HUDEP-2 (cell line): Measurements from ENCODE around the gene LGI1.
"Not testable (repeated sequence)": the region's sequence is repeated elsewhere in the genome, so short reads cannot be mapped to it uniquely, and the experiment has no call there.

Experiments
- DNase-seq, 76 experiments: peaks; one replicate each; lab custom pipeline; 2025; ENCODE audit not compliant: unreplicated experiment in 76 of 76; lab: John Stamatoyannopoulos, UW

LGI1 gene

GRCh38 chr10:93799155-93799708 lies 41.5 kb downstream of the LGI1 start:
- no peak for DNase-seq

- DNase-seq = no peak
These were observed 46.5 kb downstream of the LGI1 start for GRCh38 chr10:93804200-93804599.

DNA sequence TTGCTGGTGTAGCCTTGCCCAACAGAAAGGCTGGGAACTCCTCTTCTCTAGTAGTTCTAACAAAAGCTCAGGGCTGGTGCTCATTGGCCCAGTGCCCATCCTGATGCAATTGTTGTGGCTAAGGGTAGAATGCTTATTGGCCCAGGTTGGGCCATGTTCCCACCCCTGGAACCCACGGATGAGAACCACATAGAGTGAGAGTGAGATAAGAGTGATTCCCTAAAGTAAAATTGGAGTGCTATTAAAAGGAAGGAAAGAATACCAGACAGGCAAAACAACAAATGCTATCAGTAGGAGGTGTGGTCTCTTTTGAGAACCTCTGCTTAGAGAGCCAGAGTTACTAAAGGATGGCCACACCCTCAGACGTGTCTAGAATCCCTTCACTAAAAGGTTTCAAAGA lies 49.2 kb downstream of the LGI1 start:
- DNase-seq = peak in 8 of 76 experiments; percentile 2 to 26 (median 14)

GRCh38 chr10:93807371-93807770 lies 49.6 kb downstream of the LGI1 start:
- no peak for DNase-seq

DNA sequence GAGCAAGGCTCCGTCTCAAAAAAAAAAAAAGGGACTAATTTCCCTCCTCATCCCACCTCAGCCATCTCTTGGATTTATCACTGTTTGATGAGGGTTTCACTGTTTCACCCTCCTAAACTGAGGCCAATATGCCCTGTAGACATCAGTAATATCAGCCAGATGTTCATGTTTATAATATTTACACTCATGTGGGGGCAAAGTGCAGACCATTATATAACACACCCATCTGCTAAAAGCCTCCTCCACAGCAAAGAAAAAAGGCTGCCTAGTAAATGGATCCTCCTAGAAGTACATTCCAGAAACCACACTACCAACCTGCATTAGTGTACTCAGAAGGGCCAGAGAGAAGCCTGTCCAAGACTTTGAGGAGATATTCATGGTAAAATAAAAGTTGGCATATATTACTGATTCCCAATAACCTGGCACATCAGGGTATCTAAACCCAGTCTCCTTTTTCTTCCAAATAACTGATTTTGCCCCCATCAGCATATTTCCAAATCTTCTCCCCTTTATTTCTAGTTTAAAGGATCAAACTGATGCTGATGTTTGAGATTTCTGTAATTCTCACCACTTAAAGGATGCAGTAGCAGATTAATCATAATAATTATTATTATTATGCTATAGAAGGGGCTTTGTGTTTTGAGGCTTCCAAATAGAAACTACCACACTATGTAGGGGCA lies 55.1 kb downstream of the LGI1 start:
- DNase-seq = no peak

DNA sequence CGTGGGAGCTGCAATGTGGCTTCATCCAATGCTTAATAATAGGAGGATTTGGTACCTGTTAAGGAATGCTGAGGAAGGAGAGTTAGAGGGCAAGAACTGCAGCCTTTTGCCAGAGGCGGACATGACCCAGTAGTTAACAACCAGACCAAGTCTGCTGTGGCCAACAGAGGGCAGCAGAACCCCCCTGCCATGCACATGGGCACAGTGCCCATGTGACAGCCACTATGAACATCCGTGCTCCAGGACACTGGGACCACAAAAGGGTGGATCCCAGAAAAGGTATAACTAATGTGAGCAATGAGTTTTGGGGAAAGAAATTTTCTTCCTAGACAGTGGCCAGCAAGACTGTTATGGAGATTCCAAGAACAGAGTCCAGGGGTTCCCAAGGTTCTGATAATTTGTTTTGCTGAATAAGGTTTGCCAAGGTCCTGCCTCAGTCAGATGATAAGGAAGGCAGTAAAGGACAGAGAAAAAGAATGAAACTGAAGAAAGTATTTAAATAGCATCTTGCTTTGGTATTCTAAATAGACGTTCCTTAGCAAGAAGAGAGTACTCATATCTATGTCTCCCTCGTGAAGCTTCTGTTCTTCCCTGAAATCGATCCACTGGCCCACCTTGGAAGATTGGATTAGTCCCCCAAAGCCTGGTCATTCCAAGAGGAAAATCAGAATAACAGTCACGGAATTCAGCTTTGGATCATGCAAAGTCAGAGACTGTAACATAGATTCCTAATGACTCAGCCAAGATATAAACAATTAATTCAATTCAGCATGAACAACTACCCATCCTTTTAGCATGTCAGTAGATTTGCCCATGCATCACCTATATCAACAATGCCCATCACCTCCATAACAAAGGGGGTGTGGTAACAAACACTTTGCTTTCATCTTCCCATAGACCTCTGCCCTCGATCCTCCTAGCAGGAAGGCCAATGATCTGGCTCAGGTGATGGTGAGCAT lies 56.0 kb downstream of the LGI1 start:
- DNase-seq = peak in 60 of 76 experiments; percentile 2 to 62 (median 36)

GRCh38 chr10:93815304-93816096 lies 57.8 kb downstream of the LGI1 start:
- DNase-seq = no peak

- peak in 22 of 76 experiments; percentile 2 to 31 (median 8) for DNase-seq
These were observed 58.5 kb downstream of the LGI1 start for GRCh38 chr10:93816123-93816747.

DNA sequence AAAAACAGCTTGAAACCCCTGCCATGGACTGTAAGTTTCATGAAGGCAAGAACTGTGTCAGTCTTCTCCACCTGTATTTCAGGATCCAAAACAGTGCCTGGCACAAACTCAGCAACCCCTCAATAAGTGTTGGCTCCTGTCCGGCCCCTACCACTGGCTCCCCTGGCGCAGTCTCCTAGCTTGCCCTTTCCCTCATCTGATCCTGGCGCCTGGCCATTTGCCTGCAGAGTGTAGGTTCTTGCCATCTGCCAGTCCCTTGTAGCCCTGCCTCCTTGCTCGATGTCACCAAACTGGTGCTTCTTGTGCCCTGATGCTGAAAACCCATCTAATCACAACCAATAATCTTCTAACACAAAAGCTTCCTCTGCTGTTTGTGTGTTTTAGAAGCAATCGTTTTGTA lies 60.4 kb downstream of the LGI1 start:
- DNase-seq = no peak

GRCh38 chr10:93819520-93819919 lies 61.8 kb downstream of the LGI1 start:
- no peak for DNase-seq

- no peak for DNase-seq
These were observed 62.7 kb downstream of the LGI1 start for GRCh38 chr10:93820434-93820833.

DNA sequence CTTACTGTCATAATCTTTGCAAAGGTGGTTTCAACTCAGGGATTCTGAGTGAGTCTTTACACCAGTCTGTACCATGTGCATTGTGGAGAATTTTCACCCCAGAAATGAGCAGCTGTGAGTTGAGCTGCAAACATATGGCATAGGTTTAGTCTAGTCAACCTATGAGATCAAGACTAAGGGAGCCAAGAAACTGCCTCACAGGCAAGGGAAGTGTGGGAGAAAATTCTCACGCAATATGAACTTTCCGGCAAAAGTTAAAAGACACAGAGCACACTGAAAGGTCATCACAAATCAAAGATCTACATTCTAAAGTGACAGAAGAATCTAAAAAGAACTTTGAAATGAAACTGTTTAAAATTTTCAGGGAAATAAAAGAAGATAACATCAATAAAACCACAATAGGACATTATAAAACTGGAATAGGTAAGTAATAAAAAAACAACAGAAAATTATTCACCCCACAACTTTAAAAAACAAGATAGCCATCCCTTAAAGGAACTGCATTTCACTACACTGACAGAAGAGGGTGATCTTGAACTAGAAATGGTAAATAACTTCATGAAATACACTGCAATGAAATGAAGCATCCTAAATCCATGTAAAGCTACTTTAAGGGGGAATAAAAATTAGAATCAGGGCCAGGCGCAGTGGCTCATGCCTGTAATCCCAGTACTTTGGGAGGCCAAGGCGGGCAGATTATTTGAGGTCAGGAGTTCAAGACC lies 63.5 kb downstream of the LGI1 start:
- DNase-seq = peak in 2 of 76 experiments; percentile 3 to 4

DNA sequence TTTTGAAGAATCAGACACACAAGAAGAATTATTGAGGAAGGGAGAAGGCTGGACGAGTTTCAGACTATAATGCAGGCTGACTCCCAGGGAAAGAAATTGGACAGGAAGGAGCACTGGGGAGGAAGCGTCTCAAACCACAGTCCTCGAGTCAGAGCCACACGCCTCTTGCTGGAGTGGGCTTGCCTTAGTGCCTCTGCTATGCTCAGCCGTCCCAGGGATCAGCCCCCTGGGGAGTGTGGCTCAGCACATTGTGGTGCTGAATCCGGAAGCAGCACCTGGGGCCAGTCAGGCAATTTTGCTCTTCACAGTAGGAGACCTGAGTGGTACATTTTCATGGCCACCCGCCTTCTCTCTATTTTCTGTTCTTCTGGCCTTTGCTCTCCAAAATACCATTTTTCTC lies 68.6 kb downstream of the LGI1 start:
- no peak for DNase-seq

DNA sequence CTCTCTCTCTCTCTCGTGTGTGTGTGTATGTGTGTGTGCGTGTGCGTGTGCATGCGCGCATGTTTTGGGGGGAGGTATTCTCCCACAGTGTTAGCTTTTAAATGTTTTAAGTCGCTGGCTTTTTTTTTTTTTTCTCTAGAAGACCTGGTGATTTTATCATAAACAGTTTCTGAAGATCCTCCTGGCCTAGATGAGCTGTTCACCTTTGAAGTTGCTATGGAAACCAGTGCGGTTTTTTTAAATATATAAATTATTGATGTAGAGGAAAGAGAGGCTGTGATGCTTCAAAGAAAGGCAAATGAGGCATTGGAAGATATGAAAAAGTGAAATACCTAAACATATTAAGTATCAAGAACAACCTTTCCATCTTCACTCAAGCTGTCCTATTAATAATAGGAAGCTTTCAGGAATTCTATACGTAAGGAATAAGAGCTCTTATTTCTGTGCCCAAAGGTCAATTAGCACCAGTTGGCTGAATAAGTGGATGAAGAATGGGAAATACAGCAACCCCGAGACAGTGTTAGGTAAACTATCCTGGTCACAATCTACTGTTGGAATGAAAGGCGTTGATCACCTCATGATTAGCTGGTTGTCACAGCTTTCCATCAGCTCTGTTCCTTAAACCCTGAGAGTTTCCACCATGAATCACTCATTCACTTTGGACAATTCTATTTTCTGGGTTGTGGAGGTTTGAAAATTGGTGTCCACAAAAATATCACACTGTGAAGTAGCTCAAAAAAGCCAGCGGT lies 69.5 kb downstream of the LGI1 start:
- no peak for DNase-seq

DNA sequence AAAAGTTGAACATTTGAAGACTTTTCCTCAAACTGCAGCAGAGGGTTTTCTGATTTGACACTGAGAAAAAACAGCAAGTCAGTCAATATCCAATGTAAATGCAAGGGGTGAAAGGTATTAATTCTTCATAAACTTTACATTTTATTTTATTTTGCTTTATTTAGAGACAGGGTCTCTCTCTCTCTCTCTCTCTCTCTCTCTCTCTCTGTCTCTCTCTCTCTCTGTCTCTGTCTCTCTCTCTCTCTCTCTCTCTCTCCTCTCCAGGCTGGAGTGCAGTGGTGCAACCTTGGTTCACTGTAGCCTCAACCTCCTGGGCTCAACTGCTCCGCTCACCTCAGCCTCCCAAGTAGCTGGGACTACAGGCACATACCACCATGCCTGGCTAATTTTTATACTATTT lies 73.3 kb downstream of the LGI1 start:
- DNase-seq = not testable (repeated sequence)

DNA sequence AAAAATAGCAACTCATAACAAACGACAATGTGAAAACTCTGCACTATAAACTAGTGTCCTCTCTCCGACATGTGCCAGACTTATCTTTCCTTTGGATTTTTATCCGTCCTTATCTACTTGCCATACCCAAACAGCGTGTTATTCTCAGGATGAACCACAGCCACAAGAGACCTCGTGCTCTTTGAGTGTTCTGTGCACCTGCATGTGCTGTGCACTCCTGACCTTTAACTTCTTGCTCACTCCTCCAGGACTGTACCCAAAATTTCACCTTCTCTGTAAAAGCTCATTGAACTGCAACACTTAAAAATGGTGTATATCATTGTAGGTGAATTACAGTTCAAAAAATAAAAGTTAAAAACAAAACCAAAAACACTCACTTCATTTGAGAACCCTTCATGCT lies 78.0 kb downstream of the LGI1 start:
- no peak for DNase-seq

- DNase-seq = no peak
These were observed 80.1 kb downstream of the LGI1 start for GRCh38 chr10:93837822-93838221.

DNA sequence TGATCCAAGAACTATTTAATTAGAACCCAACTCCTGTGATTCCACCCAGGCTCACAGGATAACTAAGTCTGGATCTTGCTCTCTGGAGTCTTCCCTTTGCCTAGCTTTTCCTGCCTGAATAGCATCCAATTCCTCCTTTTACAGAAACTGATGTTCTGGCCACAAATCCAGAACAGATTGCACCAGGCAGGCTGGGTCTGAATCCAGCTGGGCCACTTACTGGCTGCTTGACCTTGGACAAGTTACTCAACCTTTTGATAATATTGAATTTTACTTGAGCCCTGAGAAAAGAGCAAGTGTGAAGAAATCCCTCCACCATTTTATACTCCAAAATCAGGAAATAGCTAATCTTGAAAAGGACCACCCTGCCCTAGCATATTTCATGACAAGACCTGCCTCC lies 80.5 kb downstream of the LGI1 start:
- no peak for DNase-seq

- DNase-seq = no peak
These were observed 84.2 kb downstream of the LGI1 start for GRCh38 chr10:93841961-93842360.
